ENCODE data around the gene PNPLA7. TPM values are rescaled to one million over a fixed set of nuclear protein-coding genes. Genes with fewer than 3 reads are reported as not detected.

Gene PNPLA7
- total RNA-seq = 0.86 and 1.1 TPM in 2 replicates

GRCh38 chr9:137550231-137550621 lies at the start of gene PNPLA7:
Gene PNPLA7, minus strand, starts transcription at chr9:137550402. Its CDS starts 205 bp downstream, at chr9:137550197.

GRCh38 chr9:137590469-137591383 lies 40.5 kb upstream of the PNPLA7 start, which contains the start of gene ZMYND19:
Gene ZMYND19, minus strand, starts transcription at chr9:137590512. Its CDS starts 249 bp downstream, at chr9:137590263.

GRCh38 chr9:137578518-137579258 lies 28.5 kb upstream of the PNPLA7 start, which contains the start of gene DPH7:
Gene DPH7, minus strand, starts transcription at chr9:137578925. Its CDS starts 148 bp downstream, at chr9:137578777.

GRCh38 chr9:137551264-137552021 lies 1.2 kb upstream of the PNPLA7 start, which contains the start of gene MRPL41:
Gene MRPL41, plus strand, starts transcription at chr9:137551879. Its CDS starts 203 bp downstream, at chr9:137552082.

GRCh38 chr9:137459152-137459600 lies 91.0 kb downstream of the PNPLA7 start, which contains the start of gene NSMF:
Gene NSMF, minus strand, starts transcription at chr9:137459334. Its CDS starts 232 bp downstream, at chr9:137459102.

GRCh38 chr9:137441289-137441934 lies 108.8 kb downstream of the PNPLA7 start, which contains the start of gene ENTPD8:
Gene ENTPD8, minus strand, starts transcription at chr9:137441357. Its CDS starts 3,072 bp downstream, at chr9:137438285.

GRCh38 chr9:137422604-137423513 lies 127.3 kb downstream of the PNPLA7 start, which contains the start of the genes EXD3 and NOXA1:
Gene EXD3, minus strand, starts transcription at chr9:137423162. Its CDS starts 27,805 bp downstream, at chr9:137395357.
Gene NOXA1, plus strand, starts transcription at chr9:137423393. Its CDS starts 137 bp downstream, at chr9:137423530.

Other genes with a start within 250 kb of the PNPLA7 start
- 0.43 TPM in 1 of 2 replicates, not detected in the other for gene NRARP, start 248.1 kb downstream of the PNPLA7 start, total RNA-seq
- 5.4 and 8.3 TPM in 2 replicates for gene EXD3, start 127.2 kb downstream of the PNPLA7 start, total RNA-seq
- 0.14 and 0.66 TPM in 2 replicates for gene NOXA1, start 127.0 kb downstream of the PNPLA7 start, total RNA-seq
- gene ENTPD8, start 109.0 kb downstream of the PNPLA7 start, total RNA-seq = not detected in 2 replicates
- gene NSMF, start 91.1 kb downstream of the PNPLA7 start, total RNA-seq = 27.1 and 38.3 TPM in 2 replicates
- 28.2 and 36.4 TPM in 2 replicates for gene MRPL41, start 1.5 kb upstream of the PNPLA7 start, total RNA-seq
- gene DPH7, start 28.5 kb upstream of the PNPLA7 start, total RNA-seq = 26.7 and 29.5 TPM in 2 replicates
- gene ZMYND19, start 40.1 kb upstream of the PNPLA7 start, total RNA-seq = 15.5 and 30.6 TPM in 2 replicates
- gene ARRDC1, start 55.3 kb upstream of the PNPLA7 start, total RNA-seq = 24.1 and 28.5 TPM in 2 replicates
- gene EHMT1, start 68.6 kb upstream of the PNPLA7 start, total RNA-seq = 42.2 and 66.9 TPM in 2 replicates